Kidney (tissue), 14 donors: ENCODE measurements around the gene RPP21. TPM values are rescaled to one million over a fixed set of nuclear protein-coding genes. Genes with fewer than 3 reads are reported as not detected.

Source experiments
- DNase-seq, 5 donors: peaks; one replicate each; pipeline ENCODE4 v3.0.0-alpha.2; 2013 to 2020
- FAIRE-seq: peaks from 2 replicates; lab custom pipeline; 2012; peaks lifted over from hg19 to GRCh38; lab: Jason Lieb, UNC
- H3K27ac ChIP-seq, 2 donors: one replicate each; pipeline ENCODE4 v1.7.0; 2013; ENCODE audit warnings: low read depth in 2 of 2, low read length in 2 of 2, inconsistent platforms in 1 of 2
- H3K27me3 ChIP-seq: one replicate; pipeline ENCODE4 v1.7.1; 2013; ENCODE audit warnings: low read length, inconsistent platforms; ENCODE audit not compliant: control insufficient read depth, insufficient read depth
- H3K36me3 ChIP-seq, 3 donors: one replicate each; pipeline versions ENCODE4 v1.7.0 to v1.7.1; 2013; ENCODE audit warnings: low read length in 3 of 3, control low read depth in 1 of 3, inconsistent platforms in 1 of 3; ENCODE audit not compliant: insufficient read depth in 3 of 3, control insufficient read depth in 2 of 3
- H3K4me1 ChIP-seq, 3 donors: one replicate each; pipeline versions ENCODE4 v1.7.0 to v1.7.1; 2013; ENCODE audit warnings: low read length in 3 of 3, inconsistent platforms in 1 of 3, low read depth in 1 of 3; ENCODE audit not compliant: control insufficient read depth in 2 of 3, insufficient read depth in 2 of 3
- H3K4me3 ChIP-seq, 3 donors: one replicate each; pipeline versions ENCODE4 v1.7.0 to v1.8.1; 2013; ENCODE audit warnings: low read length in 3 of 3, control low read depth in 1 of 3, inconsistent platforms in 1 of 3
- H3K9ac ChIP-seq, 3 donors: one replicate each; pipeline versions ENCODE4 v1.7.0 to v1.7.1; 2013; ENCODE audit warnings: low read length in 3 of 3, control low read depth in 1 of 3, inconsistent platforms in 1 of 3
- H3K9me3 ChIP-seq, 3 donors: one replicate each; pipeline versions ENCODE4 v1.7.0 to v1.7.1; 2013; ENCODE audit warnings: low read length in 3 of 3, control low read depth in 1 of 3, inconsistent platforms in 1 of 3; ENCODE audit not compliant: control insufficient read depth in 2 of 3, insufficient read depth in 1 of 3
- intact Hi-C: fragments of 100-400 bp; cut with DNase I; formaldehyde crosslinking; loops from one replicate; pipeline ENCODE4 v1.11.1; 2022
- polyA plus RNA-seq: library from polyadenylated mRNA; stranded (reverse); fragments of 350-450 nt; fragmentation: Illumina TruSeq; extraction: RNeasy Lipid Tissue Mini Kit (QIAGEN cat#74804); gene quantifications from one replicate; pipeline ENCODE4 v1.2.3, GENCODE V29; 2014; ENCODE audit warnings: low read depth, low replicate concordance; ENCODE audit not compliant: insufficient read depth
- total RNA-seq: library from RNA; stranded (reverse); fragmentation: NEBNext Ultra II Directional; extraction: Animal tissue kit (Norgen Biotek cat#: 25700); gene quantifications from one replicate; pipeline ENCODE4 v1.2.1, GENCODE V29; 2021
- TF ChIP-seq, protein P1 (sequence below): IDR thresholded peaks from 3 replicates; pipeline ENCODE4 v1.5.1; 2012; ENCODE audit warnings: mild to moderate bottlenecking, moderate library complexity, borderline replicate concordance; ENCODE audit not compliant: insufficient read depth; ENCODE audit errors: extremely low read depth
- donor health status: control.
- donor health status: control.
- donor health status: control.
- donor health status: control.
- donor health status: control.
- donor health status: DM: yes; HTN: yes; CAD: no.
- donor health status: Normal renal cell carcinoma (clear cell type).

Gene RPP21
- total and polyA plus RNA-seq, 2 donors from 2014 or later = 34.5 to 73.9 TPM

DNA sequence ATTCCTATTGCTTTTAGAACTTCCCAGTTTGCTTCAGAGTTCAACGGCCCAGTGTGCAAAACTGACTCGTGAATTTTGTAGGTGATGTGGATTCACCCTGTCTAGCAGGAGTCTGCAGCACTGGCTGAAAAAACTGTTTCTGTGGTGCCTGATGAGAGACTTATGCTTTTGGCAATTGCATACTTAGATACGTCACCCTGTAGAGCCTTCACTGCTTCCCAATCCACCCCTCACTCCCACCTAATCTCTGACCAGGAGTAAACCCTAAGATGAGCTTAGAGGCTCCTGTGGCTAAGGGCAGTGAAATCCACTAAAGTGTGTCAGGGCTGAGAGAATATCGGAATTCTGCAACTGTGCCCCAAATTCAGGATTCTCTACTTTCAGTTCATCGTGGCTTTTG is 14.3 kb downstream of the RPP21 start:
- Histone ChIP-seq H3K27me3 (peaks cover 34% of the 10 kb centered on the region), H3K9me3 (no peaks in the 10 kb centered on the region), H3K9ac (no peak overlapping the region), H3K4me3 (no peak overlapping the region), H3K27ac (no peak overlapping the region), H3K4me1 (peaks cover 0 to 3% (median 0%) of the 10 kb centered on the region in 3 donors), H3K36me3 (no peaks in the 10 kb centered on the region)
- intact Hi-C loops = no loop called here
- TF ChIP-seq, protein P1, sequence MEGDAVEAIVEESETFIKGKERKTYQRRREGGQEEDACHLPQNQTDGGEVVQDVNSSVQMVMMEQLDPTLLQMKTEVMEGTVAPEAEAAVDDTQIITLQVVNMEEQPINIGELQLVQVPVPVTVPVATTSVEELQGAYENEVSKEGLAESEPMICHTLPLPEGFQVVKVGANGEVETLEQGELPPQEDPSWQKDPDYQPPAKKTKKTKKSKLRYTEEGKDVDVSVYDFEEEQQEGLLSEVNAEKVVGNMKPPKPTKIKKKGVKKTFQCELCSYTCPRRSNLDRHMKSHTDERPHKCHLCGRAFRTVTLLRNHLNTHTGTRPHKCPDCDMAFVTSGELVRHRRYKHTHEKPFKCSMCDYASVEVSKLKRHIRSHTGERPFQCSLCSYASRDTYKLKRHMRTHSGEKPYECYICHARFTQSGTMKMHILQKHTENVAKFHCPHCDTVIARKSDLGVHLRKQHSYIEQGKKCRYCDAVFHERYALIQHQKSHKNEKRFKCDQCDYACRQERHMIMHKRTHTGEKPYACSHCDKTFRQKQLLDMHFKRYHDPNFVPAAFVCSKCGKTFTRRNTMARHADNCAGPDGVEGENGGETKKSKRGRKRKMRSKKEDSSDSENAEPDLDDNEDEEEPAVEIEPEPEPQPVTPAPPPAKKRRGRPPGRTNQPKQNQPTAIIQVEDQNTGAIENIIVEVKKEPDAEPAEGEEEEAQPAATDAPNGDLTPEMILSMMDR = no peak
- FAIRE-seq (no peak), DNase-seq (no peak)

DNA sequence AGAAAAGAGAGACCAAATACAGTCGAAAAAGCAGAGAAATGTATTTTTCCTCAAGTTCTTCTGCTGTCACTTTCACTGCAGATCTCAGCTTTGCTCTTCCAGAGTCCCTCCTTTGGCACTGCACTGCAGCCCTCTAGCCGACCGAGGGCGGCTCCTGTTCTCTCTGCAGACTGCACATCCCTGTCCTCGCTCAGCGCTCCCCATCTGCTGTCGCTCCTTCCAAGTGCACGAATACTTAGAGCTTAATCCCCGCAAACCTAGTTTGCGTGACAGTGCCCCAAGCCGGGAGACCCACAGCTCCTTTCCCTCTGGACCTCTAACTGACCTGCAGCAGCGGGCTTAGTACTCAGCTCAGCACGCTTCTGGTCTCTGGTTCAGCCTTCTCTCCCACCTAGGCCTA is 15.2 kb downstream of the RPP21 start:
- TF ChIP-seq, protein P1 = no peak
- H3K27me3 ChIP-seq = peaks cover 34% of the 10 kb centered on the region
- no peak overlapping the region for H3K27ac ChIP-seq
- H3K9ac ChIP-seq = no peak overlapping the region
- FAIRE-seq = no peak
- intact Hi-C loops = no loop called here
- DNase-seq = no peak
- H3K9me3 ChIP-seq = no peaks in the 10 kb centered on the region
- no peak overlapping the region for H3K4me3 ChIP-seq
- H3K4me1 ChIP-seq = peaks cover 0 to 3% (median 0%) of the 10 kb centered on the region in 3 donors
- H3K36me3 ChIP-seq = no peaks in the 10 kb centered on the region

DNA sequence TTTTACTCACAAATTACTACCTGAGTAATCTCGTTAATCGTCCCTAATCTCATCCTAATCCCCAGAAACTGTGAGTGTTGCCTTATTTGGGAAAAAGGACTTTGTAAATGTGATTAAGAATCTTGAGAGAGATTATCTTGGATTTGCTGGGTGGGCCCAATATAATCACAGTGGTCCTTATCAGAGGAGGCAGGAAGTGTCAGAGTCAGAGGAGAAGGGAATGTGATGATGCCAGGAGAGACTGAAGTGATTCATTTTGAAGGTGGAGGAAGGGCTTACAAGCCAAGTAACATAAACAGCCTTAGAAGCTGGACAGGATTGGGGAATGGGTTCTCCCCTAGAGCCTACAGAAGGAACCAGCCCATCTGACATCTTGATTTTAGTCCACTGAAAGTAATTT is 16.7 kb downstream of the RPP21 start:
- Histone ChIP-seq H3K4me1 (peaks cover 0 to 3% (median 0%) of the 10 kb centered on the region in 3 donors), H3K36me3 (no peaks in the 10 kb centered on the region), H3K27ac (no peak overlapping the region), H3K9ac (no peak overlapping the region), H3K9me3 (no peaks in the 10 kb centered on the region), H3K27me3 (peaks cover 33% of the 10 kb centered on the region), H3K4me3 (no peak overlapping the region)
- DNase-seq = no peak
- TF ChIP-seq, protein P1 = no peak
- intact Hi-C loops = no loop called here
- no peak for FAIRE-seq

DNA sequence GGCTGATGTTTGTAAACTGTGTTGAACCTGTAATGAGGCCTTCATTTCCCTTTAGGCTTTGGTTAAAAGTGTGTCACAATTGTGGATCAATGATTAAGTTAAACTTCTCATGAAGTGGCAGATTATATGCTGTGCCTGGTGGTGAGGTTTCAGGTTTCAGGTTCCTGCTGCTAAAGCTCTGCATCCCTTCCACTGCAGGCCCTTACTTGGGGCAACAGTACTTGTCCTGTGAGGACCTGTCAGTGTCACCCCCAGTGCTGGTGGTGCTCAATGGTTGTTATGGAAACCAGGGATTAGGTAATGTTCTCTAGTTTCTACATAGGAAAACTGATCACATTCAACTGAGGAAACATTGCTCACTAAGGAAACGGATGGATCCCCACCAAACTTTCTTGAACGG is 18.5 kb downstream of the RPP21 start:
- Histone ChIP-seq H3K9ac (no peak overlapping the region), H3K4me3 (no peak overlapping the region), H3K9me3 (no peaks in the 10 kb centered on the region), H3K27me3 (peaks cover 24% of the 10 kb centered on the region), H3K4me1 (no peaks in the 10 kb centered on the region), H3K36me3 (no peaks in the 10 kb centered on the region), H3K27ac (no peak overlapping the region)
- no peak for DNase-seq
- no peak for FAIRE-seq
- intact Hi-C loops = no loop called here
- TF ChIP-seq, protein P1 = no peak
